GM19239 (cell line): ENCODE data around the gene MAGEF1.

Source experiments
- DNase-seq: peaks from one replicate; pipeline ENCODE4 v3.0.0; 2011; ENCODE audit warnings: low spot score; ENCODE audit not compliant: insufficient read length
- FAIRE-seq: peaks from 2 replicates; lab custom pipeline; 2011; peaks lifted over from hg19 to GRCh38; lab: Jason Lieb, UNC

The MAGEF1 gene

DNA sequence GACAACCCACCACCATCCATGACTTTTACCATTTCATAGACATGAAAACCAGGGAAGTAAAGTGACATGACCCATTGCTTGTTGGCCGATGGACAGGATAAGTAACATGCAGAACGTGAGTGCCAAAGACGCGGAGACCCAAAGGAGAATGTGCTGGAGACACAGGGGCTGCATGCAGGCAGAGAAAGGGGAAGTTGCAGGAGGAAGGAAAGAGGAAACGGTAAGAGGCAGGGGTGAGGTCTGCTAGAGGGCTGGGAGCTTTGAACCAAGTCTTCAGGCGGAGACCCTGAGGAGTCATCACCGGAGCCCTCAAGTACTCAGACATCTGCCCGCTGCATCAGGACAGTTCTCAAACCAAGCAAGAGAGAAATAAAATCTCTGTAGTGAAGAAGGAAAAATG is 34.9 kb downstream of the MAGEF1 start:
- FAIRE-seq: no peak
- DNase-seq: no peak

DNA sequence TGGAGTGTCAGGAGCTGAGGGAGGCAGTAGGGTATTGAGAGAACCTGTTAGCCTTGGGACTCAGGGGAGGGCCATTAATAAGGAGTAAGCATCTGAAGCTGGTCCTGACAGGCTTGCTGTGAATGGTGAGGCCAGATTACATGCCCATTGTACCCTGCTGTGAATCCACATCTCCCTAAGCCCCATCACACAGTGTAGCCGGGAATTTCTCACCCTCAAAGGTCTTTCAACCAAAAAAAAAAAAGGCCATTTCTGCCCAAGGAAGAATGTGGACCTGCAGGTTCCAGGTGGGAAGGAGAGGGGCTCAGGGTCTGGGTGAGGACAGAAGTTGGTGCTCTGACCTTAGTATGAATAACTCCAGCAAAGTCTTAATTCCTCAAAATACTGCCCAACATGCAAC is 37.2 kb downstream of the MAGEF1 start:
- FAIRE-seq: no peak
- no peak for DNase-seq

DNA sequence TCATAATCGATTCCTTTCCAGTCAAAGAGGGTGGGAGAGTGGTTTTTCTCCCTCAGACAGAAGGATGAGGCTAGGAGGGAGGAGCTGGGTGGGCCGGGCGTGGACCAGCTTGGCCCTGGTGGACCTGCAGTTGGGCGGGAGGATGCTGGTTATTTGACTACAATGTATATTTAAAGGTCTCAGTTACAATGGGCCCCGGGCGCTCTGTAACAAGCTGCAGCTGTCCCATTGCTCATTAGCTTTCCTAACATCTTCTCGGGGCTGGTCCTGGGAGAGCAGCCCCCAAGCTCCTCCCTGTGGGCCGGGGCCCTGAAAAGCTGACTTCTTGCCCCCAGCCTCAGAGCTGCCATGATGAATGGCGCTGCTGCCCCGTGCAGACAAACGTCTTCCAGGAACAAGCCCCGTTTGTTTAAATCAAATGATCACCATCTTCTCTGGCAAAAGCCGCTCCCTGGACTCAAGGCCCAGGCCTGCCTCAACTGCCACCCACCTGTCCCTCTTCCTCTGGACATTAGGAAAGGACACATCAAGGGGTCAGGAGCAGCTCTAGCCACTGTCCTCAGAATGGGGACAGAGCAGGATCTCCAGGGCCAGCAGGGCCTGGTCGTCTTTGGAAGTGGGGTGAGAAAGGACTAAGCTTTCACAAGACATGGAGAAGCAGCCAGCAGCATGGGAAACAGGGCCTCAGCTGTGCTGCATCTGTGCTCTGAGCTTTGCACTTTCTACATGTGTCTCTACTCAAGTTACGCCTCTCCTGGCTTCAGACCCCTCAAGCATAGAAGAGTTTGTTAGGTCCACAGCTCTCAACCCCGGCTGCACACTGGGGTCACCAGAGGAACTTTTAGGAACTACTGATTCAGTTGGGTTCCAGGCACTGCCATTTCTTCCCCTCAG is 38.6 kb downstream of the MAGEF1 start:
- FAIRE-seq (no peak), DNase-seq (no peak)

DNA sequence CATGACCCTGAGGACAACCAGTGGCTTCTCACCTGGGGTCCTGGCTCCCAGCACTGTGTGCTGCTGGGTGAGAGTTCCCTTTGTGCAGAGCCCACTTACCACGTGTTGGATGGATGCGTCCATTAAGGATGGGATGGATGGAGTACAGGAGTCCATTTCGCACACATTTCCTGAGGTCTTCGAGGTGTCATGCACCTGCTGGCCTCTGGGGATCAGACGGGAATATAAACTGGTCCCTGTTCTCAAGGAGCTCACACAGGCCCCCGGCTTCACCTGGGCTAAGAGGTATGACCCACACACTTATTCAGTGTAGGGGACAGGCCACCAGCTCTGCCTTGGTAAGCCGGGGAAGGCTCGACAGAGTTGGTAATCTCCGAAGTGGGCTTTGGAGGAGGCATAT is 39.5 kb downstream of the MAGEF1 start:
- DNase-seq (no peak), FAIRE-seq (no peak)

DNA sequence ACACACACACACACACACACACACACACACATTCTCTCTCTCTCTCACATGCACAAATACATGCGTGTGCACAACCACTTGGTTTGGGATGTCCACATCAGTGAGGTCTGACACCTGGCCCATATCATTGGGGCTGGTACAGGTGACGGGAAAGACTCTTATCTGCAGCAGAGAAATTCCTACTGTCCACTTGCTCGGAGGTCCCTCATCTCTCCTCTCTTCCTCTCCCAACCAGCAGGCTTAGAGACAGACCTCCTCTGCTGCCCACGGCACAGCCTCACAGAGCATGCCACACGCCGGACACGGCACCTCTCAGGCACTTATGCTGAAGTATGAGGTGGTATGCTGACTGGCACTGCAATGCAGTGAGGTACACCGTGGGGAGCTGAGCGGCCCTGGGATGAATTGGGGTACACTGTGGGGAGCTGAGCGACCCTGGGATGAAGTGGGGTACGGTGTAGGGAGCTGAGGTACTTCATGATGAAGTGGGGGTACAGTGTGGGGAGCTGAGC is 41.7 kb downstream of the MAGEF1 start:
- no peak for DNase-seq

DNA sequence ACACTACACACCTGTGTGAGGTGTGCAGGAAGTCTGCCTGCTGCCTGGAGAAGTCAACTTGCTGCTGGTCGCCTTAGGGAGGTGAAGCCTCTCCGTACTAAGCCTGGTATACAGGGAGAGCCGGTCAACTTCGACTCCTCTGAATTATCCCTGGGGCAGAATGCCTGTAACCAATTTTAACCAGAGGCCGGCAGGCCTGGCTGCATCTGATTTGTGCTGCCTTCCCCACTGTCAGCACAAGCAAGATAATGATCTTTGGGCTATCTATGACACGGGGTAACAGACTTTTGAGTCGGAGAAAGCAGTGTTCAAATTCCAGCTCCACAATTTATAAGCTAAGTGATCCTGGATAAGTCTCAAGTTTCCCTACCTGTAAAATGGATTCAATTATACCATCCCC is 42.3 kb downstream of the MAGEF1 start:
- FAIRE-seq (no peak), DNase-seq (no peak)

More for the DNA sequence above, 41.7 kb downstream of the MAGEF1 start:
- FAIRE-seq: no peak

DNA sequence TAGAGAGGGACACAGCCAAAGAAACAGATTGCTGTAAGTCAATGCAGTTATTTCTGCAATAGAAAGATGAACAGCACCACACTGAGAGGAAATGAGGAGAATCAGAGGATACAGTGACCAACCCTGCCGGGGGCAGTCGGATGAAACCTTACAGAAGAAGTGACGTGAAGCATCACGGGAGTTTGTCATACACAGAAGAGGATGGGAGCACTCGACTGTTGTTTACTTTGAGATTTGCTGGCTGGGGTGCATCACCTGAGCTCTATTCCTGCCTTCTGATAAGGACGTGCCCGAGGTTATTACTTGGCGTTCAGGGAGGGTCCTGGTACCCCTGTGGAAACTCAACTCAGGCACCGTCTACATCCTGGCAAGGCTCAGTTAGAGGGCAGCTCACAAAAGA is 45.4 kb downstream of the MAGEF1 start:
- FAIRE-seq: no peak
- DNase-seq: no peak

DNA sequence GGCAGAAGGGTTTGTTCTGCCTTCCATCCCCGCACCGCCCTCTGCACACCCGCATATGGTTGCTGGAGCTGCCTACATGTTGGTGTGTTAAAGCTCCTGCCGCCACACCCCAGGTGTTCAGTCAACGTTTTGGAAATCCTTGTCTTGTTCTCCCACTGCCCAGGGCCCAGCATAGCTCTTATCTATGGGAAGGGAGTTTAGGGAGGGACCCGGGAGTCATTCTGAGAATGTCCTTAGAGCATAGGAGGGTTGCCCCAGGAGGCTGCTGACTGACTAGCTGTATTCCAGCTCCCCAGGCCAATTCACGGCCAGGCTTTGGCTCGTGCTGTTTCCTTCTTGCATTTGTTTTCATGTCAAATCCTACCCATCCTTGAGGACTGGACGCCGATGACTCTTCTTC is 46.8 kb downstream of the MAGEF1 start:
- FAIRE-seq (no peak), DNase-seq (no peak)

DNA sequence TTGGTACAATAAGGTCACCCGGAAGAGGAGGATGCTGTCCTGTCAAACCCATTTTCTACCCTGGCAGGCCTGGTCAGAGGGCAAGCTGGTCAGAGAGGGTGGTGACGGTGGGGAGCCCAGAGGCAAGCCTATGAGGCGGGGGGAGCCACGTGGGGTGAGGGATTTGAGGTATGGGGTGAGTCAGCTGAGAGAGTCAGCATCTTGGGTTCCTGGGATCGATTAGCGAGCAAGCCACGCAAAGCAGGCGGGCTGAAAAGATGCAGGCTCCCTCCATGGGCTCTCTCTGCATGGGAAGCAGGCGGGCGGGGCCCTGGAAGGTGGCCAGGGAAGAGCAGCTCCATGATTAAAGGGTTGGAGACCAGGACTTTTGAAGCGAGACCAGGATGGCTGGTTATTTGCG is 48.1 kb downstream of the MAGEF1 start:
- DNase-seq (no peak), FAIRE-seq (no peak)

DNA sequence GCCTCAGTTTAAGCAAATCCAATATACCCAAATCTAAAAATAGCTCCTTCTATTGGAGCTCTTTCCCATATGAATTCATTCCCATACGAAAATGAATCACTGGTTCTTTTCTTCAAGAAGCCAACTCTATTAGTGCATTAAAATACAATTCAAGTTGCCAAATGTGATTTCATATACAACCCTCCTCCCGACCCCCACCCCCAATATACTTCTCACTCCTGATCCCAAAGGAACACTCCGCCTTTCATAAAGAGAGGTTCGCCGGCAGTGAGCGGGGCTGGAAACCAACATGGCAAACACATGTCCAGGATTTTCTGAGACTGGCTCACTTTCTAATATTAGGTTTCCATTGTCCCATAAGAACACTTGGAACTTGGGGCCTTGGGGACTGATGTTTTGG is 48.5 kb downstream of the MAGEF1 start:
- no peak for DNase-seq
- no peak for FAIRE-seq

DNA sequence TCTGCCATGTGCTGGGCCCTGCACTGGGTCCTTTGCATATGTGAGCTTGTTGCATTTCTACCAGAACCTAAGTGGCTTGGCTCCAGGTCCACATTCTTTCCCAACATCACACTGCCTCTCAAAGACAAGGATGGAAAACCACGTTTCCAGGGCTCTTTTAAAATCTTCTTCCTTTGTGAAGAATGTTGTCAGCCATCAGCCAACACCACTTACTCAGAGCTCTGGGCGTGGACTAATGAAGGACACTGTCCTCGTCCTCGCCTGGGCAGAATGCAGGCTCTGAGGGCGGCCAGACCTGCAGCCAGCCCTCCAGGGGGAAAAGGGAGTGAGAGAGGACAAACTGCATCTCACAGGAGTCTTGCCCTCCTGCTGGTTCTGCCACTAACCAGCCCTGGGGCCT is 49.7 kb downstream of the MAGEF1 start:
- DNase-seq (no peak), FAIRE-seq (no peak)

DNA sequence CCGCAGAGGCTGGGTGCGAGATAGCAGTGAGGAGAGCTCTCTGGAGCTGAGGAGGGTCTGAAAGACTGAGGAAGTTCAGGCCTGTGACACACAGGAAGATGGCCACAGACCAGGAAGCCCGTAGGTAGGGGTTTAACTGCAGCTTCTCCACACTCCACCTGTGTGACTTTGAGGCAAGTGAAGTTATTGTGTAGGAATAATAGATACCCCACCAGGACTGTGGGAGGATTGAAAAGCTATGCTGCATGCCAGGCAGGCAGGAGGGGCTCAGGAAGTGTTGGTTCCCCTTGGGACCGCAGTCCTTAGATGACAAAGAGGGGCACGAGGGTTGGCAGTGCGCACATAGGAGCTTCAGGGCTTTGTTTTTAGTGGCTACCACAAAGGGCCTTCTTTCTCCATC is 50.9 kb downstream of the MAGEF1 start:
- FAIRE-seq (no peak), DNase-seq (no peak)
